Measurements from ENCODE around the gene MAPK13. TPM values are rescaled to one million over a fixed set of nuclear protein-coding genes. Genes with fewer than 3 reads are reported as not detected.
"Not testable (repeated sequence)": the region's sequence is repeated elsewhere in the genome, so short reads cannot be mapped to it uniquely, and the experiment has no call there.

The MAPK13 gene
- total RNA-seq, 2 donors from 2014 or later, result 40.7 to 74.2 TPM

DNA sequence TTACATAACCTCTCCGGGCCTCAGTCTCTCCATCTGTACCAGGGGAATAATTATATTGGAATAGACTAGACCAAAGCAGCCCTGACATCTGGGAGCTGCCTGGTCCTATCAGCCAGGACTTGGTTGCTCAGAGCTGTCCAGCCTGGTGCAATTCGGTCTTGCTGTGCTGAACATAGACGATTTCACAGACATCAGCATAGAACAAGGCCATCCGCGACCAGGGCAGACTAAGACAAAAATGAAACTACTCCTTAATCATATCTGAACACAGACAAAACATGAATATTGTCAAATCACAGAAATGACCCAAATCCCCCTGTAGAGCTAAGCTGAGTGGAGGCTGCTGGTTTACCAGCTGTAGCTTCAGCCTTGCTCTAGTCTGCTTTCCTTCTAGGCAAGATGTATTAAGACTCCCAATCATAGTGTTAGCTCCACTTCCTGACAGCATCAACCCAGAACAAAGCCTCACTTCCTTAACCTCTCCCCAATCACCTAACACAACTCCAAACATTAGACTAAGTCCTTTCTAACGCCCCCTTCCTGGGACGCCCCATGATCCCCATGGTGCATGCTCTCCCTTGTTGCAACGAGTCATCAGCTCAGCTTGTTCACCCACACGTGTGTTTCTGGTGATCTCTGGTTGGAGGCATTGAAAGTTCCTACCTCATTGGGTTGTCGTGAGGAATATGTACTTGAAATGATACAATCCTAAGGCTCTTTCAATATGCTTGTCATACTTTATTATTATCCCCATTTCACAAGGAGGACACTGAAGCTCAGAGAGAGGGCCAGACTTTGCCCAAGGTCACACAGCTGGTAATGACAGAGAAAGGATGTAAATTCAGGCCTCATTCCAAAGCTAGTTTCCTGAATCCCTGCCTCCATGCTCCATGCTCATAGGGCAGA lies 3.5 kb upstream of the MAPK13 start:
- Mint-ChIP-seq H3K36me3 (no peaks in the 10 kb centered on the region), H3K4me1 (ENCODE audit: low read depth in 2 of 2) (peaks cover 60 to 75% of the 10 kb centered on the region in 2 donors), H3K4me3 (peak overlapping the region; percentile 34), H3K27ac (peak overlapping the region; percentile 13 to 85), H3K9me3 (no peaks in the 10 kb centered on the region), H3K27me3 (no peaks in the 10 kb centered on the region)
- DNase-seq (ENCODE audit: low spot score), result no peak
- ATAC-seq, result no peak

DNA sequence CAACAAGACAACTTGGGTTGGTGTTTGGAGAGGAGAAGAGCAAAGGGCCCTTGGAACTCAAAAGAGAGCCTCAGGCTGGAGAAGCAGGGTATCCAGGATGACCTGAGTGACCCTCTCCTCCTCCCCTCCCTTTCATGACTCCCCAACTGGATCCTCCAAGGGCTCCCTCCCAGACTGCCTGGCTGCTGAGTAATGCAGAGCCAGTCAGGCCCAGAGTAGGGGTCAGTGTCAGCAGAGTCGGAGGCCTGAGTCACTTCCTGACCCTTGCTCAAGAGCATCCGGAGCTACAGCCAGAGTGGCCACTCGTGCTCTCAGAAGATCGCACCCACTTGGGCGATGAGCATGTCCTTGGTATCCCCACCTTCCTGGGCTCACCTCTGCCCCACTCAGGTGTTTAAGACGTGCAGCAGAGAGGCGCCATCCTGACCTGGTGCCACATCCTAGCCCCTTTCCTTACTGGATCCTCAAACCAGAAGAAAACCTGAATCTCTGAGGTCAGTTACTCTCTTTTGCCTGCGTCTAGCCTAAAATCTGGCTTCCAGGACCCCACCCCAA lies 2.8 kb upstream of the MAPK13 start:
- DNase-seq (ENCODE audit: low spot score) (peak; percentile 67), ATAC-seq (peak; percentile 29 to 30)
- peaks cover 60 to 73% of the 10 kb centered on the region in 2 donors for H3K4me1 Mint-ChIP-seq (ENCODE audit: low read depth in 2 of 2)
- no peaks in the 10 kb centered on the region for H3K36me3 Mint-ChIP-seq
- H3K4me3 Mint-ChIP-seq, result peak overlapping the region; percentile 34
- H3K9me3 Mint-ChIP-seq, result no peaks in the 10 kb centered on the region
- no peaks in the 10 kb centered on the region for H3K27me3 Mint-ChIP-seq
- peak overlapping the region; percentile 13 to 85 for H3K27ac Mint-ChIP-seq

DNA sequence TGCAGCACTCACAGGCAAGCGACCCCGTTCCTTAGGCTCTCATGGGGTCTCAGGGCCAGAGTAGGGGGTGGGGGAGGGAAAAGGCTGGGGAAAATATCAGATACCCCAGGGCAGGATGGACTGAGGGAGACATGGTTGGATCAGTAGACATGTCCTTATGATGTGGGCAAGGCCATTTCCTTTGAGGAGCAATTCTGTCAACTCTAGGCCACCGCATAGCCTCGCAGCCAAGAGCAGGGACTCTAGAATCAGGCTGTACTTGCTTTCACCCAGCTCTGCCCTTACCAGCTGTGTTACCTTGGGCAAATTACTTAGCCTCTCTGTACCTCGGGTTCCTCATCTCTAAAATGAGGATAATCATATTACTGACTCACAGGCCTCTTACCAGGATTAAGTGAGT lies 2.2 kb upstream of the MAPK13 start:
- Mint-ChIP-seq H3K36me3 (peaks cover 3% of the 10 kb centered on the region), H3K27ac (peak overlapping the region in 1 of 2 donors; percentile 87), H3K9me3 (no peaks in the 10 kb centered on the region), H3K4me3 (no peak overlapping the region), H3K27me3 (no peaks in the 10 kb centered on the region), H3K4me1 (ENCODE audit: low read depth in 2 of 2) (peaks cover 60 to 73% of the 10 kb centered on the region in 2 donors)
- ATAC-seq (no peak), DNase-seq (ENCODE audit: low spot score) (no peak)

DNA sequence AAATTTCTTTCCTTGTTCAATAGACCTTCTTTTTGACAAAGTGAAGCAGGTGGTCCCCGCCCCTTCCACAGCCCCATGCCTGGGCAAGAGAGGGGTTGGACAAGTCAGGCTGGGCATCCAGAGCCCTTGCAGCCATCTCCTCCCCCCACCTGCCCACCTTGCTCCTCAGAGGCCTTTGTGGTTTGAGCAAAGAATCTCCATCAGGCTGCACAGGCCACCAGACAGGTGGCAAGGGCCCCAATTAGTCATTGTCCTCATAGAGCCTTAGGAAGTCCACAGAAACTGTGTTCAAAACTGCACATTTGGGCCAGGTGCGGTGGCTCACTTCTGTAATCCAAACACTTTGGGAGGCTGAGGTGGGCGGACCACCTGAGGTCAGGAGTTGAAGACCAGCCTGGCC lies 1.5 kb upstream of the MAPK13 start:
- DNase-seq (ENCODE audit: low spot score) (no peak), ATAC-seq (no peak)
- Mint-ChIP-seq H3K9me3 (no peaks in the 10 kb centered on the region), H3K27me3 (no peaks in the 10 kb centered on the region), H3K4me3 (peak overlapping the region; percentile 83), H3K36me3 (peaks cover 4% of the 10 kb centered on the region), H3K4me1 (ENCODE audit: low read depth in 2 of 2) (peaks cover 60 to 73% of the 10 kb centered on the region in 2 donors), H3K27ac (peak overlapping the region; percentile 77 to 87)

DNA sequence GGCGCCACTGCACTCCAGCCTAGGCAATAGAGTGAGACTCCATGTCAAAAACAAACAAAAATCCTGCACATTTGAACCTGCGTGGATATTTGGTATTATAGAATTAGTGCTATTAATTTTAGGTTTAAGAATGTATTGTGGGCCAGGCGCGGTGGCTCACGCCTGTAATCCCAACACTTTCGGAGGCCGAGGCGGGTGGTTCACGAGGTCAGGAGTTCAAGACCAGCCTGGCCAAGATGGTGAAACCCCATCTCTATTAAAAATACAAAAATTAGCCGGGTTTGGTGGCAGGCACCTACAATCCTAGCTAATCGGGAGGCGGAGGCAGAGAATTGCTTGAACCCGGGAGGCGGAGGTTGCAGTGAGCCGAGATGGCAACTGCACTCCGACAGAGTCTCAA lies 979 bp upstream of the MAPK13 start:
- H3K36me3 Mint-ChIP-seq, result not testable (repeated sequence)

DNA sequence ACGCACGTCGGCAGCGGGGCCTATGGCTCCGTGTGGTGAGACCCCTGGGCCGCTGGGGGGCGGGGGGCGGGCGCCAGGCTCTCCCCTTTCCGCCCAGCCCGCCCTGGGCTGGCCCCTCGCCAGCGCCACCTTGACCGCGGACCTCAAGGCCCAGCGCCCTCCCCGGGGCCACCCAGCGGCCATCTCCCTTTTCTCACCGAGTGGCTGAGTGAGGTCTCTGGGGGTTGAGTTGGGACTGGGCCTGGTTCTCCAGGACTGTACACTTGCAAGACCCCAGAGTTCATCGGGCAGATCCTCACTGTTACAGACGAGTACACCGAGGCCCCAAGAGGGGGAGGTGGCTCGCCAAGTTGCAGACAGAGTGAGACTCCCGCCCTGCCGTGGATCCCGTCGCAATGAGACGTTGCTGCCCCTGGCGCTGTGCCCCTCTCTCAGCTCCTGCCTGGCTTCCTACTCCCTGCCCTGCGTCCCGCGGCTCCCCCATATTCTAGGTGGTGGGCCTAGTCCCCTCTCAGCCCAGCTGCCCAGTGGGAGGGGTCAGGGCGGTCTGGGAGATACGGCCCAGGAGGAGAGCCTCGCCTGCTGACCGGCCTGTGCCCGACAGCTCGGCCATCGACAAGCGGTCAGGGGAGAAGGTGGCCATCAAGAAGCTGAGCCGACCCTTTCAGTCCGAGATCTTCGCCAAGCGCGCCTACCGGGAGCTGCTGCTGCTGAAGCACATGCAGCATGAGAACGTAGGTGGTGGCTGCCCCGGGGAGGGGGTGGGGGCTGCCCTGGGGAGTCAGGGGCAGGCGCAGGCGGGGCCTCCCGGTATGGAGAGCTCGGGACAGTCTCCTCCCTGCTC lies 576 bp downstream of the MAPK13 start:
- peaks cover 4% of the 10 kb centered on the region for H3K36me3 Mint-ChIP-seq
- H3K4me1 Mint-ChIP-seq (ENCODE audit: low read depth in 2 of 2), result peaks cover 57 to 63% of the 10 kb centered on the region in 2 donors
- peak overlapping the region; percentile 7 to 81 for H3K27ac Mint-ChIP-seq
- peak overlapping the region; percentile 76 for H3K4me3 Mint-ChIP-seq
- H3K9me3 Mint-ChIP-seq, result no peaks in the 10 kb centered on the region
- H3K27me3 Mint-ChIP-seq, result no peaks in the 10 kb centered on the region
- DNase-seq (ENCODE audit: low spot score) (peak; percentile 87), ATAC-seq (peak; percentile 74 to 81)

More for the DNA sequence above, 979 bp upstream of the MAPK13 start:
- DNase-seq (ENCODE audit: low spot score); H3K27me3 Mint-ChIP-seq; H3K9me3 Mint-ChIP-seq; ATAC-seq: not testable (repeated sequence)
- Mint-ChIP-seq H3K4me1 (ENCODE audit: low read depth in 2 of 2) (peaks cover 58 to 69% of the 10 kb centered on the region in 2 donors), H3K27ac (peak overlapping the region; percentile 77 to 87), H3K4me3 (peak overlapping the region; percentile 83)

DNA sequence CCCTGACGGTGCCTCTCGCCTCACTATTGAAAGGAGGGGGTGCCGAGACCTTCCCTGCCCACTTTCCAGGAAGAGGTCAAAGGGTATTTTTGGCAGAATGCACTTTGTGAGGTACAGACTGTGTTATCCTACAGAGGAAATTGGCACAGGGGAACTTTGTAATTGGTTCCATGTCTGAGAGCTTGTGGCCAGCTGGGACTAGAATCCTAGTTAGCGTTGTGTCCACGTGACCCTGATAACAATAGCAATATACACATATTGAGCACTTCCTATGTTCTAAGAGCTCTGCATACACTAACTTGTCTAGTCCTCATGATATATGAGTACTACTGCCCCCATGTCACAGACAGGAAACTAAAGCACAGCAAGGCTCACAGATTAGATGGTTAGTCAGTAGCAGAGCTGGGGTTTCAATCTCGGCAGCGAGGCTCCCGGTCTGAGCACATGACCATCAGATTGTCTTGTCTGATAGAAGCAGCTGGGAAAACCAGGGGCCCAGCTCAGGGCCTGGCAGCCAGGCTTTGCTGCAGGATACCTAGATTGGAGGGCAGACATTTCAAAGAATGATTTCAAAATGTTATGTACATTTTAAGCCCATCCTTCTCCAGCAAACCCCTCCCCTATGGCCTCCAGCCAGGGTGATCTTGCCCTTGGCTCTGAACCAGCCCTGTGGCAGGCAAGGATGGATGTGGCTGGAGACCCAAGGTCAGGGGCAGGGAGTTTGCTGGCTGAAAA lies 1.4 kb downstream of the MAPK13 start:
- peak overlapping the region; percentile 7 to 81 for H3K27ac Mint-ChIP-seq
- DNase-seq (ENCODE audit: low spot score) (no peak), ATAC-seq (peak; percentile 74 to 83)
- peaks cover 49 to 55% of the 10 kb centered on the region in 2 donors for H3K4me1 Mint-ChIP-seq (ENCODE audit: low read depth in 2 of 2)
- H3K4me3 Mint-ChIP-seq, result peak overlapping the region; percentile 76
- no peaks in the 10 kb centered on the region for H3K9me3 Mint-ChIP-seq
- H3K36me3 Mint-ChIP-seq, result peaks cover 4% of the 10 kb centered on the region
- H3K27me3 Mint-ChIP-seq, result no peaks in the 10 kb centered on the region

DNA sequence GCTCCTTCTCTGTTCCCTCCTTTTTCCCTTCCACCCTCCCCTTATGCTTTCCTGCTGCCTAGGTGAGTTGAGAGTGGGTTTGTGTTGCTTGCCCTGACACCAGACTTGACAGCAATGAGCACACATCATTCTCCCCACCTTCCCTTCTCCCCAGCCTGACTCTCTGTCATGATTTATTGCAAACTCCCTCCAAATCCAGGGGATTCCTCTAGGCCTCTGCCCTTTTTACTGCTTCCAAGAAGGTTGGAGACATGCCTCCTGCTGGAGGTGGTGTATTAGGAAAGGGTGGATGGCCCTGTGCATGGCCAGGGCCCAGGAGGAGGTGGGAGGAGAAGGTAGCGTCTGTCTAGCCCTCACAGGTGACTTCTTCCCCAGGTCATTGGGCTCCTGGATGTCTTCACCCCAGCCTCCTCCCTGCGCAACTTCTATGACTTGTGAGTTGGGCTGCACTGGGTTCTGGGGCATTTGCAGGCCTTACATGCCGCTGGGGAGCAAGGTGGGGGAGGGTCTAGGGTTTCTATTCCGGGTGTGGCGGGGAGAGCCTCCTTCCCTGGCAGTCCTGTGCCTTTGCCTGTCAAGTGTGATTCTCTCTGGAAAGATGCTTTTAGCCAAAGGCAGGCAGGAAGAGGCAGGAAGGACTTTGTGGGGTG lies 2.1 kb downstream of the MAPK13 start:
- no peaks in the 10 kb centered on the region for H3K27me3 Mint-ChIP-seq
- peaks cover 4% of the 10 kb centered on the region for H3K36me3 Mint-ChIP-seq
- H3K27ac Mint-ChIP-seq, result peak overlapping the region; percentile 7 to 81
- H3K4me1 Mint-ChIP-seq (ENCODE audit: low read depth in 2 of 2), result peaks cover 42 to 48% of the 10 kb centered on the region in 2 donors
- peak overlapping the region; percentile 76 for H3K4me3 Mint-ChIP-seq
- no peaks in the 10 kb centered on the region for H3K9me3 Mint-ChIP-seq
- no peak for DNase-seq (ENCODE audit: low spot score)
- no peak for ATAC-seq

DNA sequence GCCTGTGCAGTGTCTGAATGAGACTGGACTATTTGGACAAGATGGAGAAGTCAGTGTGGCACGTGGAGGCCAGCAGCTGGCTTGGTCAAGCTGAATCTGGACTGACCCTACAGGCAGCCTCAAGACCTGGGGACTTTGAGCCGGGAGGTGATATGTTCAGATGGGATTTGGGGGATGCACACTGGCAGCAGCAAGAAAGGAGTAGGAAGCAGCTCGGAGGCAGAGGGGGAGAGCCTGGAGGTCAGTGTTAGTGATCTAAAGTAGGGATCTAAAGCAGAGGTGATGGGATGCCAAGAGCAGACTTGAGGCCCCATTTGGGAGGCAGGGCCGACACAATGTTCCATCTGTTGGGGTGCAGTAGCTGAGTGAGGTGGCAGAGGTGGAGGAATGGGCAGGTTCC lies 2.8 kb downstream of the MAPK13 start:
- Mint-ChIP-seq H3K4me1 (ENCODE audit: low read depth in 2 of 2) (peaks cover 36 to 40% of the 10 kb centered on the region in 2 donors), H3K4me3 (peak overlapping the region; percentile 2), H3K9me3 (no peaks in the 10 kb centered on the region)

DNA sequence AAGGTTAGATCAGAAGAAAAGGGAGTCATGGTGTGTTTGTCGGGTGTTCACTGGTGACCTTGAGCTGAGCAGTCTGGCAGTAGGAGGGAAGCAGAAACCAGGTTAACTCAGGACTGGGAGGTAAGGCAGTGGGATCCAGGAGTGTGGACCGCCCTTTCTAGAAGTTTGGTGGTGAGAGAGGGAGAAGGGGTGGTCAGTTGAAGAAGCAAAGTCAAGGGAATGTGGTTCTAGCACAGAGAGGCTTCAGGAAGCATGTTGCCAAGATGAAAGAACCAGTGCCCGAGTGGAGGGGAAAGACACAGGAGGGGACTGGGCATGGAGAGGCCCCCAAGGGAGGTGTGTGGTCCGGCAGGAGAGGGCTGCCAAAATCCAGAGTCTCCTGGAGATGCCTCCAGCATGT lies 3.6 kb downstream of the MAPK13 start:
- no peaks in the 10 kb centered on the region for H3K27me3 Mint-ChIP-seq
- ATAC-seq (no peak), DNase-seq (ENCODE audit: low spot score) (no peak)
- no peak overlapping the region for H3K4me3 Mint-ChIP-seq
- peaks cover 4% of the 10 kb centered on the region for H3K36me3 Mint-ChIP-seq
- H3K27ac Mint-ChIP-seq, result peak overlapping the region in 1 of 2 donors; percentile 7
- peaks cover 33 to 36% of the 10 kb centered on the region in 2 donors for H3K4me1 Mint-ChIP-seq (ENCODE audit: low read depth in 2 of 2)
- H3K9me3 Mint-ChIP-seq, result no peaks in the 10 kb centered on the region

More for the DNA sequence above, 2.8 kb downstream of the MAPK13 start:
- Mint-ChIP-seq H3K27me3 (no peaks in the 10 kb centered on the region), H3K27ac (peak overlapping the region; percentile 7 to 81), H3K36me3 (peaks cover 4% of the 10 kb centered on the region)
- no peak for ATAC-seq
- DNase-seq (ENCODE audit: low spot score), result no peak

DNA sequence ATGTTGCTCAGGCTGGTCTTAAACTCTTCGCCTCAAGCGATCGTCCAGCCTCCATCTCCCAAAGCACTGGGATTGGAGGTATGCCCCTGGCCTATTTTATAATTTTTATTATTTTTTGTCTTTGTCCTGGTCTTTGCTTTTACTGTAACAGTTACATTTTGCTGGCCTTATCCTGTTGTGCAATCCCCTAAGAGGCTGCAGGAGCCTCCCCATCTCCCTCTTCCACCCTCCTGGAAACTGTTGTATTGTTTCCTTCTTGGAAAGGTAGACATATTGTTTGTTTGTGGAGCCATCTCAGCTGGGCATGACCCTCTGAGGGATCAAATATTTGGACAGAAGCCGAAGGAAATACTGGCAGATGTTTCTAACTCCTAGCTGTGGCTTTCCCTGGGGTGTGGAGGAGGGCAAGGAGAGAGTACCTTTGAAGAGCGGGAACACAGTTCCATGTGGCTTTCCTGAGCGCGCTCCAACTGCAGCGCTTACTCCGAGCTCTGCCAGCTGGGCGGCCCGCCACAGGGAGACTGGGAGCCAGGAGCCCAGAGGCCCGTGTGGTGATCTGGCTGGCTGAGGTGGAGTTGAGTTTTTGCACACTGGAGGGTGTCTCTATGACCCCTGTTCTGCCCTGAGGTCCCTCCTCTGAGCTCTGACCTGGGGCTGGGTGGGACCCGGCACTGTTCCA lies 4.9 kb downstream of the MAPK13 start:
- ATAC-seq (no peak), DNase-seq (ENCODE audit: low spot score) (no peak)
- Mint-ChIP-seq H3K27me3 (no peaks in the 10 kb centered on the region), H3K27ac (no peak overlapping the region), H3K4me3 (no peak overlapping the region), H3K9me3 (no peaks in the 10 kb centered on the region), H3K4me1 (ENCODE audit: low read depth in 2 of 2) (peaks cover 33 to 36% of the 10 kb centered on the region in 2 donors), H3K36me3 (peaks cover 4% of the 10 kb centered on the region)

DNA sequence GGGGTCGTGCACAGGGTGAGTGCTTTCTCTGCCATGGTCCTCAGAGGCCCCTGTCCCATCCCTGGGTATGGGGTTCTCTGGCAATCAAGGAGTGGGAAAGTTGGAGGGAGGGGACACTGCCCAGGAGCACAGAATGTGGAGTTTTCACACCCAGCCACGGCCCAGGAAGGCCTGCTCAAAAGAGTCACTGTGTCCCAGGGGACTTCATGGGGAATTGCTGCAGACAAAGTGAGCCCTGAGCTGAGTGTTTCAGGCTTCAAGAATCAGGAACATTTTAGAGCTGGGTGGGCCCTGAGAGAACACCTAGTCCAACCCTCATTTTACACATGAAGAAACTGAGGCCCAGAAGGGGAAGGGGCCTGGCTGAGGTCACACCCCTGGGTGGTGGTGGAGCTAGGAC lies 5.7 kb downstream of the MAPK13 start:
- H3K27ac Mint-ChIP-seq, result no peak overlapping the region
- peaks cover 35 to 40% of the 10 kb centered on the region in 2 donors for H3K4me1 Mint-ChIP-seq (ENCODE audit: low read depth in 2 of 2)
- ATAC-seq (no peak), DNase-seq (ENCODE audit: low spot score) (no peak)
- H3K4me3 Mint-ChIP-seq, result no peak overlapping the region
- H3K9me3 Mint-ChIP-seq, result no peaks in the 10 kb centered on the region
- peaks cover 4% of the 10 kb centered on the region for H3K36me3 Mint-ChIP-seq
- no peaks in the 10 kb centered on the region for H3K27me3 Mint-ChIP-seq
